Measurements from ENCODE around the gene CANT1.

CANT1 gene

GRCh38 chr17:78962345-78962983 lies 47.1 kb downstream of the CANT1 start:
- no peak overlapping the region for H3K27ac ChIP-seq (ENCODE audit: low read length)

GRCh38 chr17:78961571-78961970 lies 48.0 kb downstream of the CANT1 start:
- Histone ChIP-seq H3K9me3 (ENCODE audit: control insufficient read depth in 2 of 2, low read length in 2 of 2) (no peaks in the 10 kb centered on the region), H3K27ac (ENCODE audit: low read length) (no peak overlapping the region), H3K9ac (ENCODE audit: low read length in 2 of 2) (no peak overlapping the region), H3K4me1 (ENCODE audit: control insufficient read depth, insufficient read depth, low read length) (no peaks in the 10 kb centered on the region), H3K4me3 (ENCODE audit: low read length in 2 of 2) (no peak overlapping the region), H3K27me3 (ENCODE audit: control insufficient read depth in 1 of 2, insufficient read depth in 2 of 2, low read length in 2 of 2) (no peaks in the 10 kb centered on the region), H3K36me3 (ENCODE audit: control insufficient read depth in 2 of 2, insufficient read depth in 2 of 2, low read length in 2 of 2) (no peaks in the 10 kb centered on the region)

More at GRCh38 chr17:78962345-78962983, 47.1 kb downstream of the CANT1 start:
- Histone ChIP-seq H3K27me3 (ENCODE audit: control insufficient read depth in 1 of 2, insufficient read depth in 2 of 2, low read length in 2 of 2) (no peaks in the 10 kb centered on the region), H3K4me3 (ENCODE audit: low read length in 2 of 2) (no peak overlapping the region), H3K36me3 (ENCODE audit: control insufficient read depth in 2 of 2, insufficient read depth in 2 of 2, low read length in 2 of 2) (no peaks in the 10 kb centered on the region), H3K4me1 (ENCODE audit: control insufficient read depth, insufficient read depth, low read length) (no peaks in the 10 kb centered on the region), H3K9ac (ENCODE audit: low read length in 2 of 2) (no peak overlapping the region), H3K9me3 (ENCODE audit: control insufficient read depth in 2 of 2, low read length in 2 of 2) (no peaks in the 10 kb centered on the region)

GRCh38 chr17:78960928-78961327 lies 48.6 kb downstream of the CANT1 start:
- H3K4me3 ChIP-seq (ENCODE audit: low read length in 2 of 2), result no peak overlapping the region
- no peaks in the 10 kb centered on the region for H3K36me3 ChIP-seq (ENCODE audit: control insufficient read depth in 2 of 2, insufficient read depth in 2 of 2, low read length in 2 of 2)
- no peaks in the 10 kb centered on the region for H3K4me1 ChIP-seq (ENCODE audit: control insufficient read depth, insufficient read depth, low read length)
- no peaks in the 10 kb centered on the region for H3K27me3 ChIP-seq (ENCODE audit: control insufficient read depth in 1 of 2, insufficient read depth in 2 of 2, low read length in 2 of 2)
- no peaks in the 10 kb centered on the region for H3K9me3 ChIP-seq (ENCODE audit: control insufficient read depth in 2 of 2, low read length in 2 of 2)
- no peak overlapping the region for H3K27ac ChIP-seq (ENCODE audit: low read length)
- no peak overlapping the region for H3K9ac ChIP-seq (ENCODE audit: low read length in 2 of 2)

GRCh38 chr17:78959803-78960202 lies 49.8 kb downstream of the CANT1 start:
- Histone ChIP-seq H3K27me3 (ENCODE audit: control insufficient read depth in 1 of 2, insufficient read depth in 2 of 2, low read length in 2 of 2) (no peaks in the 10 kb centered on the region), H3K36me3 (ENCODE audit: control insufficient read depth in 2 of 2, insufficient read depth in 2 of 2, low read length in 2 of 2) (no peaks in the 10 kb centered on the region), H3K4me1 (ENCODE audit: control insufficient read depth, insufficient read depth, low read length) (no peaks in the 10 kb centered on the region), H3K9me3 (ENCODE audit: control insufficient read depth in 2 of 2, low read length in 2 of 2) (no peaks in the 10 kb centered on the region), H3K27ac (ENCODE audit: low read length) (no peak overlapping the region), H3K4me3 (ENCODE audit: low read length in 2 of 2) (no peak overlapping the region), H3K9ac (ENCODE audit: low read length in 2 of 2) (no peak overlapping the region)

- no peaks in the 10 kb centered on the region for H3K27me3 ChIP-seq (ENCODE audit: control insufficient read depth in 1 of 2, insufficient read depth in 2 of 2, low read length in 2 of 2)
- H3K9me3 ChIP-seq (ENCODE audit: control insufficient read depth in 2 of 2, low read length in 2 of 2), result no peaks in the 10 kb centered on the region
- peaks cover under 1% of the 10 kb centered on the region for H3K4me1 ChIP-seq (ENCODE audit: control insufficient read depth, insufficient read depth, low read length)
- H3K36me3 ChIP-seq (ENCODE audit: control insufficient read depth in 2 of 2, insufficient read depth in 2 of 2, low read length in 2 of 2), result no peaks in the 10 kb centered on the region
- no peak overlapping the region for H3K27ac ChIP-seq (ENCODE audit: low read length)
- H3K9ac ChIP-seq (ENCODE audit: low read length in 2 of 2), result no peak overlapping the region
- H3K4me3 ChIP-seq (ENCODE audit: low read length in 2 of 2), result no peak overlapping the region
Observed at GRCh38 chr17:78958641-78959127, 50.9 kb downstream of the CANT1 start.

GRCh38 chr17:78957128-78957527 lies 52.4 kb downstream of the CANT1 start:
- H3K36me3 ChIP-seq (ENCODE audit: control insufficient read depth in 2 of 2, insufficient read depth in 2 of 2, low read length in 2 of 2), result no peaks in the 10 kb centered on the region
- H3K4me3 ChIP-seq (ENCODE audit: low read length in 2 of 2), result no peak overlapping the region
- no peaks in the 10 kb centered on the region for H3K9me3 ChIP-seq (ENCODE audit: control insufficient read depth in 2 of 2, low read length in 2 of 2)
- H3K9ac ChIP-seq (ENCODE audit: low read length in 2 of 2), result no peak overlapping the region
- no peaks in the 10 kb centered on the region for H3K27me3 ChIP-seq (ENCODE audit: control insufficient read depth in 1 of 2, insufficient read depth in 2 of 2, low read length in 2 of 2)
- H3K4me1 ChIP-seq (ENCODE audit: control insufficient read depth, insufficient read depth, low read length), result peaks cover 11% of the 10 kb centered on the region
- H3K27ac ChIP-seq (ENCODE audit: low read length), result no peak overlapping the region

GRCh38 chr17:78956254-78956653 lies 53.3 kb downstream of the CANT1 start:
- Histone ChIP-seq H3K4me3 (ENCODE audit: low read length in 2 of 2) (no peak overlapping the region), H3K36me3 (ENCODE audit: control insufficient read depth in 2 of 2, insufficient read depth in 2 of 2, low read length in 2 of 2) (no peaks in the 10 kb centered on the region), H3K27ac (ENCODE audit: low read length) (no peak overlapping the region)

GRCh38 chr17:78954684-78955083 lies 54.9 kb downstream of the CANT1 start:
- Histone ChIP-seq H3K27me3 (ENCODE audit: control insufficient read depth in 1 of 2, insufficient read depth in 2 of 2, low read length in 2 of 2) (no peaks in the 10 kb centered on the region), H3K9me3 (ENCODE audit: control insufficient read depth in 2 of 2, low read length in 2 of 2) (peaks cover 8 to 10% of the 10 kb centered on the region in 2 donors), H3K27ac (ENCODE audit: low read length) (no peak overlapping the region), H3K4me3 (ENCODE audit: low read length in 2 of 2) (no peak overlapping the region), H3K36me3 (ENCODE audit: control insufficient read depth in 2 of 2, insufficient read depth in 2 of 2, low read length in 2 of 2) (no peaks in the 10 kb centered on the region), H3K9ac (ENCODE audit: low read length in 2 of 2) (no peak overlapping the region), H3K4me1 (ENCODE audit: control insufficient read depth, insufficient read depth, low read length) (peaks cover 18% of the 10 kb centered on the region)

More at GRCh38 chr17:78956254-78956653, 53.3 kb downstream of the CANT1 start:
- Histone ChIP-seq H3K4me1 (ENCODE audit: control insufficient read depth, insufficient read depth, low read length) (peaks cover 18% of the 10 kb centered on the region), H3K9me3 (ENCODE audit: control insufficient read depth in 2 of 2, low read length in 2 of 2) (peaks cover 0 to under 1% of the 10 kb centered on the region in 2 donors), H3K27me3 (ENCODE audit: control insufficient read depth in 1 of 2, insufficient read depth in 2 of 2, low read length in 2 of 2) (no peaks in the 10 kb centered on the region), H3K9ac (ENCODE audit: low read length in 2 of 2) (no peak overlapping the region)

GRCh38 chr17:78953356-78954350 lies 55.9 kb downstream of the CANT1 start:
- Histone ChIP-seq H3K4me1 (ENCODE audit: control insufficient read depth, insufficient read depth, low read length) (peaks cover 18% of the 10 kb centered on the region), H3K27me3 (ENCODE audit: control insufficient read depth in 1 of 2, insufficient read depth in 2 of 2, low read length in 2 of 2) (no peaks in the 10 kb centered on the region), H3K36me3 (ENCODE audit: control insufficient read depth in 2 of 2, insufficient read depth in 2 of 2, low read length in 2 of 2) (no peaks in the 10 kb centered on the region)

GRCh38 chr17:78952706-78953105 lies 56.9 kb downstream of the CANT1 start:
- no peak overlapping the region for H3K4me3 ChIP-seq (ENCODE audit: low read length in 2 of 2)
- H3K36me3 ChIP-seq (ENCODE audit: control insufficient read depth in 2 of 2, insufficient read depth in 2 of 2, low read length in 2 of 2), result no peaks in the 10 kb centered on the region
- H3K4me1 ChIP-seq (ENCODE audit: control insufficient read depth, insufficient read depth, low read length), result peaks cover 18% of the 10 kb centered on the region
- H3K9me3 ChIP-seq (ENCODE audit: control insufficient read depth in 2 of 2, low read length in 2 of 2), result peaks cover 8 to 10% of the 10 kb centered on the region in 2 donors
- H3K27me3 ChIP-seq (ENCODE audit: control insufficient read depth in 1 of 2, insufficient read depth in 2 of 2, low read length in 2 of 2), result no peaks in the 10 kb centered on the region
- H3K9ac ChIP-seq (ENCODE audit: low read length in 2 of 2), result no peak overlapping the region
- H3K27ac ChIP-seq (ENCODE audit: low read length), result no peak overlapping the region

More at GRCh38 chr17:78953356-78954350, 55.9 kb downstream of the CANT1 start:
- Histone ChIP-seq H3K27ac (ENCODE audit: low read length) (no peak overlapping the region), H3K9me3 (ENCODE audit: control insufficient read depth in 2 of 2, low read length in 2 of 2) (peaks cover 8 to 10% of the 10 kb centered on the region in 2 donors), H3K4me3 (ENCODE audit: low read length in 2 of 2) (no peak overlapping the region), H3K9ac (ENCODE audit: low read length in 2 of 2) (no peak overlapping the region)

All from stomach smooth muscle (tissue), 2 donors.